ENCODE measurements around the gene NGF. TPM values are rescaled to one million over a fixed set of nuclear protein-coding genes. Genes with fewer than 3 reads are reported as not detected.

NGF gene
- total and polyA plus RNA-seq, 12 donors, result 1.8 to 21.6 (median 3.3) TPM

DNA sequence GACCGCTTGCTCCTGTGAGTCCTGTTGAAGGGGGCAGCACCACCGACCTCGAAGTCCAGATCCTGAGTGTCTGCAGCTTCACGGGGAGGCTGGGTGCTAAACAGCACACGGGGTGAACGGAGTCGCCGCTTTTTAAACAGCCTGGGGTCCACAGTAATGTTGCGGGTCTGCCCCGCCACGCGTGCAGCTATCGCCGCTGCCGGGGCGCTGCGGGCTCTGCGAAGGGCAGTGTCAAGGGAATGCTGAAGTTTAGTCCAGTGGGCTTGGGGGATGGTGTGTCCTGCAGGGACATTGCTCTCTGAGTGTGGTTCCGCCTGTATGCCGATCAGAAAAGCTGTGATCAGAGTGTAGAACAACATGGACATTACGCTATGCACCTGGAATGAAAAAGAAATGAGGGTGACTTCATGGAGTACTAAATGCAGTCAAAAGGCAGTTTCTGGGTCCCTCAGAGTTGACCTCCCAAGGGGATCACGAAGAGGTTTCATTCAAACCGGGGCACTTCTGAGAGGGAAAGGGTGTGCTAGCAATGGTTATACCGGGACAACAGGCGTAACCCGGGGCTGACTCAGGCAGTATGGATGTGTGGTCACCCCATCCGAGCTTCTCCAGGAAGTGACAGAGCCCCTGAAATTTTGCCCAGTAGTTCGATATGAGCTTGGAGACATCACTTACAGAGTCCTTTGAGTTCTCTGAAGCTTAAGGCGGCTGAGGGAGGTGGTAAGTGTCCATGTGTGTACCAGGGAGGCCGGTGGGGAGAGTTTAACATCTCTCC is 51.4 kb downstream of the NGF start:
- H3K27ac ChIP-seq, result no peak overlapping the region
- TF ChIP-seq, protein P1, sequence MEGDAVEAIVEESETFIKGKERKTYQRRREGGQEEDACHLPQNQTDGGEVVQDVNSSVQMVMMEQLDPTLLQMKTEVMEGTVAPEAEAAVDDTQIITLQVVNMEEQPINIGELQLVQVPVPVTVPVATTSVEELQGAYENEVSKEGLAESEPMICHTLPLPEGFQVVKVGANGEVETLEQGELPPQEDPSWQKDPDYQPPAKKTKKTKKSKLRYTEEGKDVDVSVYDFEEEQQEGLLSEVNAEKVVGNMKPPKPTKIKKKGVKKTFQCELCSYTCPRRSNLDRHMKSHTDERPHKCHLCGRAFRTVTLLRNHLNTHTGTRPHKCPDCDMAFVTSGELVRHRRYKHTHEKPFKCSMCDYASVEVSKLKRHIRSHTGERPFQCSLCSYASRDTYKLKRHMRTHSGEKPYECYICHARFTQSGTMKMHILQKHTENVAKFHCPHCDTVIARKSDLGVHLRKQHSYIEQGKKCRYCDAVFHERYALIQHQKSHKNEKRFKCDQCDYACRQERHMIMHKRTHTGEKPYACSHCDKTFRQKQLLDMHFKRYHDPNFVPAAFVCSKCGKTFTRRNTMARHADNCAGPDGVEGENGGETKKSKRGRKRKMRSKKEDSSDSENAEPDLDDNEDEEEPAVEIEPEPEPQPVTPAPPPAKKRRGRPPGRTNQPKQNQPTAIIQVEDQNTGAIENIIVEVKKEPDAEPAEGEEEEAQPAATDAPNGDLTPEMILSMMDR (IDR thresholded peaks at IDR 0.05), result no peak
- ATAC-seq, result no peak
- H3K27me3 ChIP-seq, result no peaks in the 10 kb centered on the region
- intact Hi-C loops (cut with DNase I), result no loop called here
- peaks cover 0 to 42% (median 29%) of the 10 kb centered on the region in 9 donors for H3K4me1 ChIP-seq
- H3K9me3 ChIP-seq, result no peaks in the 10 kb centered on the region
- WGBS, 2 donors, result 92% methylated on average over 30 of the region's 30 CpGs
- no peak overlapping the region for H3K4me3 ChIP-seq
- peaks cover 0 to 7% (median 0%) of the 10 kb centered on the region in 9 donors for H3K36me3 ChIP-seq
- no peak for DNase-seq

DNA sequence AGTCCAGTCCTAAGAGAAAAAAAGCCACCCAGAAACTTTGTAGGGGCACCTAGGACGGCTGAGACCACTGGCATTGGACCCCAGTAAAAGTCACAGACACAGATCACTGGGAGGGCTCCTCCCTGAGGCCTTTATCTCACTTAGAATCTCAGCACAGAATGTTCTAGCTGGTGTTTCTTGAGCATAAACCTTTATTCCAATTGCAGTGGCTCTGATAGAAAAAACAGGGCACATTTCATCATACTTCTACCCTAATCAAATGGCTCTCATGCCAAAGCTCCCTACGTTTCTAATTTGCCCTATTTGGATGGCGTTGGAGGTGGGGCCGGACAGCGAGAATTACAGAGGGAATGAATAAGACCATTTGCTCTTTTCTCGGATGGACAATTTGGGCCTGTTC is 53.8 kb downstream of the NGF start:
- H3K27me3 ChIP-seq, result no peaks in the 10 kb centered on the region
- peak in 1 of 8 donors; percentile 12 for ATAC-seq
- H3K4me3 ChIP-seq, result no peak overlapping the region
- H3K36me3 ChIP-seq, result peaks cover 0 to 7% (median 0%) of the 10 kb centered on the region in 9 donors
- 79 to 85% methylated on average over 6 of the region's 6 CpGs for WGBS, 2 donors
- H3K9me3 ChIP-seq, result no peaks in the 10 kb centered on the region
- TF ChIP-seq, protein P1 (IDR thresholded peaks at IDR 0.05), result no peak
- H3K4me1 ChIP-seq, result peaks cover 0 to 49% (median 30%) of the 10 kb centered on the region in 9 donors
- intact Hi-C loops (cut with DNase I), result no loop called here
- peak overlapping the region; percentile 48 to 92 (median 80) for H3K27ac ChIP-seq
- DNase-seq, result no peak

DNA sequence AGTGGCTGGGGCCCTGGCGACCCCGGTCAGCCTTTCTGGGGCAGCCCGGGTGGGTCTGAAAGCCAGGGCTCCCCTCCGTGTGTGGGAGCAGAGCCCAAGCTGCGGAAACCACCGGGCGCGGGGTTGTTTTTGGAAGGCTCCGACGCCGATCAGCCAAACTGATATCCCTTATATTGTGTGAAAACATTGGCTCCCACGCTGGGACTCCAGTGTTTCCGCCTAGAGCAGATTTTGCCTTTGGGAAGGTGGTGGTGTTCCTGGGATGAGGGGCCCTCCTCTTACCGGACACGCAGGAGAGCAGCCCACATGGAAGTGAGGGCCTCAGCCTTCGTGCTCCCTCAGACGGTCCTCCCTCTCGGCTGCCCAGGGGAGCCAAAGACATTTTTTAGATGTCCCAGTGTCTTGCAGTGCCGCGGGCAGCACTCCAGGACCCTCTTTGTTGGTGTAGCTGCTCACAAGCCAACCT is 54.3 kb downstream of the NGF start:
- Histone ChIP-seq H3K36me3 (peaks cover 0 to 7% (median 0%) of the 10 kb centered on the region in 9 donors), H3K9me3 (no peaks in the 10 kb centered on the region), H3K4me3 (peak overlapping the region in 5 of 10 donors; percentile 4 to 33 (median 15)), H3K4me1 (peaks cover 0 to 49% (median 30%) of the 10 kb centered on the region in 9 donors), H3K27ac (peak overlapping the region; percentile 48 to 92 (median 80)), H3K27me3 (no peaks in the 10 kb centered on the region)
- intact Hi-C loops (cut with DNase I), result no loop called here
- ATAC-seq (peak in 7 of 8 donors; percentile 15 to 59 (median 29)), DNase-seq (peak; percentile 19 to 24)
- TF ChIP-seq, protein P1 (IDR thresholded peaks at IDR 0.05), result no peak
- 59 to 67% methylated on average over 20 of the region's 20 CpGs for WGBS, 2 donors

DNA sequence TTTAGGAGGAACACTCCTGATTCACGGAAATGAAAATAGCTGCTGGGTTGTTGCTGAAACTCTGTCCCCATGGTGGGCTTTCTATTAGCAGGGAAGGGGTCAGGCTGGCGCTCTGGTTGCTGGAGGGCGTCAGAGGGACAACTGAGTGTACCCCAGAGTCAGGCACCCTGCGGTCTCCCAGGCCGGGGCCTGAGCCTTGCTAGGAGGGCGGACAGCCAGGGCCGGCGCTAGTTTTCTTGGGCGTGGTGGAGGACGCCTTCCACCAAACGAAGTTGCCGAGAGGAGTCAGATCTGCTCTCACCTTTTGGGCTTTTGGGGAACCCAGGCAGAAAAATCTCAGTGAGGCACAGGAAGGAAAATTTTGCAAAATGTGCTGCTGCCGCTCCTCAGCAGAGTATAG is 54.8 kb downstream of the NGF start:
- intact Hi-C loops (cut with DNase I), result no loop called here
- Histone ChIP-seq H3K36me3 (peaks cover 0 to 7% (median 0%) of the 10 kb centered on the region in 9 donors), H3K4me1 (peaks cover 0 to 49% (median 30%) of the 10 kb centered on the region in 9 donors), H3K9me3 (peaks cover 0 to 1% (median 0%) of the 10 kb centered on the region in 11 donors), H3K27ac (peak overlapping the region; percentile 48 to 92 (median 80)), H3K27me3 (no peaks in the 10 kb centered on the region), H3K4me3 (peak overlapping the region in 7 of 10 donors; percentile 4 to 33 (median 12))
- WGBS, 2 donors, result 73 to 78% methylated on average over 13 of the region's 13 CpGs
- peak in 6 of 8 donors; percentile 4 to 49 (median 28) for ATAC-seq
- TF ChIP-seq, protein P1 (IDR thresholded peaks at IDR 0.05), result no peak
- peak in 1 of 2 donors; percentile 29 for DNase-seq

Data from heart right ventricle (tissue), 16 donors.